ENCODE data around the gene SLC30A1. TPM values are rescaled to one million over a fixed set of nuclear protein-coding genes. Genes with fewer than 3 reads are reported as not detected.

Gene SLC30A1
- total and polyA plus RNA-seq, 2 donors from 2014 or later, result 8.2 to 37.7 TPM

DNA sequence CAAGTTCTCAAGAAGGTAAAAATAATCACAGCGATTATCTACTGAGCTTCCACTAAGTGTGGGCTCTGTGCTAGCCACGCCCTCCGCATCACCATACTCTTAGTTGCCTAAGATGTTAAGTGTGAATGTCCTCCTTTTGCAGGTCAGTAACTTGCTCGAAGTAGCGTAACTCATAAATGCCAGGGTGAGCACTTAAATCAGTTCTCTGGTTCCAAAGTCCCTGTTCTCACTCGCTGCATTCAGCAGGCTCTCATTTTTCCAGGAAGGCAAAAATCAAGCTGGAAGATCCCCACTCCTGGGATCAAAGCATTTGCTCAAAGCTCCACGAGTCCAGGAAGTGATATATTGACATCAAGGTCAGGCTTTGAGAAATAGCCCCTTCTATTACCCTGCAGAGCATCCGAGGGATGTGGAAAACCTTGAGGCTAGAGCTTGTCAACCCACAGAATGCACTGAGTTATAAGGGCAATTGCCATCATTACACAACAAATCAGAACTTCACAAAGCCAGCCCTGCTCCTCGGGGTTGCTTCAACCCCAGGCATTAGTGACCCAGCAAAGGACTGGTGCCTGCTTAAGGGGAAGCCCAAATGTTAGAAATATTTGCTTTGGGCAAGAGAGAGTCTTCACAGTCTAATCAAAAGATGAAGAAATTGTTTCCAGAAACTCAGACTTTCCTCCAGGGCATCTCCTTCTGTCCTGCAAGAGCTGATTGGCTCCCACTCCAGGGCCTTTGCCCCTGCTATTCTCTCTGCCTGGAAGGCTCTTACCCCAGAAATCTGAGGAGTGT, 19.5 kb downstream of the SLC30A1 start:
- Histone ChIP-seq H3K27me3 (ENCODE audit: control insufficient read depth, insufficient read depth, low read length) (no peaks in the 10 kb centered on the region), H3K27ac (ENCODE audit: low read depth in 2 of 2, low read length in 2 of 2) (peak overlapping the region in 1 of 2 donors; percentile 11), H3K4me1 (ENCODE audit: control insufficient read depth in 2 of 3, insufficient read depth in 2 of 3, low read depth in 1 of 3, low read length in 3 of 3) (peaks cover 0 to 5% (median 4%) of the 10 kb centered on the region in 3 donors), H3K36me3 (ENCODE audit: control insufficient read depth in 2 of 3, insufficient read depth in 3 of 3, low read length in 3 of 3) (no peaks in the 10 kb centered on the region), H3K9ac (ENCODE audit: low read length in 3 of 3) (no peak overlapping the region), H3K9me3 (ENCODE audit: control insufficient read depth in 2 of 3, insufficient read depth in 1 of 3, low read length in 3 of 3) (no peaks in the 10 kb centered on the region), H3K4me3 (ENCODE audit: low read length in 3 of 3) (no peak overlapping the region)
- FAIRE-seq (no peak), DNase-seq (peak in 1 of 5 donors; percentile 19)
- TF ChIP-seq CTCF (IDR thresholded peaks at IDR 0.05; ENCODE audit: borderline replicate concordance, extremely low read depth, insufficient read depth), result no peak
- intact Hi-C loops (cut with DNase I), result no loop called here

- Histone ChIP-seq H3K9ac (ENCODE audit: low read length in 3 of 3) (no peak overlapping the region), H3K9me3 (ENCODE audit: control insufficient read depth in 2 of 3, insufficient read depth in 1 of 3, low read length in 3 of 3) (no peaks in the 10 kb centered on the region), H3K36me3 (ENCODE audit: control insufficient read depth in 2 of 3, insufficient read depth in 3 of 3, low read length in 3 of 3) (no peaks in the 10 kb centered on the region), H3K27ac (ENCODE audit: low read depth in 2 of 2, low read length in 2 of 2) (no peak overlapping the region), H3K4me1 (ENCODE audit: control insufficient read depth in 2 of 3, insufficient read depth in 2 of 3, low read depth in 1 of 3, low read length in 3 of 3) (peaks cover 0 to 5% (median 4%) of the 10 kb centered on the region in 3 donors), H3K4me3 (ENCODE audit: low read length in 3 of 3) (no peak overlapping the region), H3K27me3 (ENCODE audit: control insufficient read depth, insufficient read depth, low read length) (no peaks in the 10 kb centered on the region)
- FAIRE-seq (no peak), DNase-seq (peak in 1 of 5 donors; percentile 13)
- intact Hi-C loops (cut with DNase I), result no loop called here
- TF ChIP-seq CTCF (IDR thresholded peaks at IDR 0.05; ENCODE audit: borderline replicate concordance, extremely low read depth, insufficient read depth), result no peak
Observed at GRCh38 chr1:211557894-211558625, 20.9 kb downstream of the SLC30A1 start.

GRCh38 chr1:211553549-211553948, 25.4 kb downstream of the SLC30A1 start:
- H3K27ac ChIP-seq (ENCODE audit: low read depth in 2 of 2, low read length in 2 of 2), result no peak overlapping the region
- no peaks in the 10 kb centered on the region for H3K27me3 ChIP-seq (ENCODE audit: control insufficient read depth, insufficient read depth, low read length)
- H3K9ac ChIP-seq (ENCODE audit: low read length in 3 of 3), result no peak overlapping the region
- FAIRE-seq, result no peak
- no peaks in the 10 kb centered on the region for H3K36me3 ChIP-seq (ENCODE audit: control insufficient read depth in 2 of 3, insufficient read depth in 3 of 3, low read length in 3 of 3)
- H3K4me1 ChIP-seq (ENCODE audit: control insufficient read depth in 2 of 3, insufficient read depth in 2 of 3, low read depth in 1 of 3, low read length in 3 of 3), result peaks cover 0 to 15% (median 11%) of the 10 kb centered on the region in 3 donors
- intact Hi-C loops (cut with DNase I), result no loop called here
- no peak overlapping the region for H3K4me3 ChIP-seq (ENCODE audit: low read length in 3 of 3)
- TF ChIP-seq CTCF (IDR thresholded peaks at IDR 0.05; ENCODE audit: borderline replicate concordance, extremely low read depth, insufficient read depth), result no peak
- H3K9me3 ChIP-seq (ENCODE audit: control insufficient read depth in 2 of 3, insufficient read depth in 1 of 3, low read length in 3 of 3), result no peaks in the 10 kb centered on the region
- DNase-seq, result no peak

All from kidney (tissue), 14 donors.